HepG2 (cell line): ENCODE measurements around the gene ADM5. TPM values are rescaled to one million over a fixed set of nuclear protein-coding genes. Genes with fewer than 3 reads are reported as not detected.

Experiments
- BATF2 ChIP-seq: sonication (generic); formaldehyde crosslinking; IDR thresholded peaks from 2 replicates; pipeline ENCODE4 v1.8.0; 2022; ENCODE audit warnings: mild to moderate bottlenecking, missing genetic modification reagents, moderate library complexity
- ELF3 ChIP-seq: IDR thresholded peaks from 2 replicates; pipeline ENCODE4 v1.6.1; 2016; ENCODE audit warnings: missing genetic modification reagents, missing compliant biosample characterization
- FOXC1 ChIP-seq: sonication (generic); formaldehyde crosslinking; IDR thresholded peaks from 2 replicates; pipeline ENCODE4 v1.8.0; 2022; ENCODE audit warnings: mild to moderate bottlenecking, missing genetic modification reagents, borderline replicate concordance
- GATAD2A ChIP-seq: IDR thresholded peaks from 2 replicates; pipeline ENCODE4 v1.6.1; 2016
- HCFC1 ChIP-seq: fragments of 150-350 bp; IDR thresholded peaks from 2 replicates; pipeline ENCODE4 v1.6.1; 2014; ENCODE audit warnings: low read depth, low read length
- HIVEP1 ChIP-seq: sonication (generic); formaldehyde crosslinking; IDR thresholded peaks from 2 replicates; pipeline ENCODE4 v1.4.0; 2020; ENCODE audit warnings: mild to moderate bottlenecking, missing genetic modification reagents
- HOXA5 ChIP-seq: sonication (generic); formaldehyde crosslinking; IDR thresholded peaks from 2 replicates; pipeline ENCODE4 v1.4.0; 2020; ENCODE audit warnings: missing genetic modification reagents
- PHF8 ChIP-seq: sonication (generic); formaldehyde crosslinking; IDR thresholded peaks from 2 replicates; pipeline ENCODE4 v1.5.0; 2020; ENCODE audit warnings: missing genetic modification reagents
- RARA ChIP-seq: IDR thresholded peaks from 2 replicates; pipeline ENCODE4 v1.6.1; 2016; ENCODE audit warnings: missing genetic modification reagents, missing compliant biosample characterization
- SALL2 ChIP-seq: sonication (generic); formaldehyde crosslinking; IDR thresholded peaks from 2 replicates; pipeline ENCODE4 v1.8.1; 2023; ENCODE audit warnings: mild to moderate bottlenecking, missing genetic modification reagents, inconsistent platforms
- SMAD1 ChIP-seq: sonication (generic); formaldehyde crosslinking; IDR thresholded peaks from 2 replicates; pipeline ENCODE4 v1.4.0; 2020; ENCODE audit warnings: missing genetic modification reagents, low read depth, mild to moderate bottlenecking, borderline replicate concordance
- SNAPC4 ChIP-seq: sonication (generic); formaldehyde crosslinking; IDR thresholded peaks from 2 replicates; pipeline ENCODE4 v1.4.0; 2020; ENCODE audit warnings: mild to moderate bottlenecking, missing genetic modification reagents
- TGIF2 ChIP-seq: IDR thresholded peaks from 2 replicates; pipeline ENCODE4 v1.6.1; 2016; ENCODE audit warnings: control low read depth, missing compliant biosample characterization
- YEATS4 ChIP-seq: sonication (generic); formaldehyde crosslinking; IDR thresholded peaks from 2 replicates; pipeline ENCODE4 v1.4.0; 2020; ENCODE audit warnings: missing genetic modification reagents, borderline replicate concordance
- ZBTB2 ChIP-seq: sonication (generic); formaldehyde crosslinking; IDR thresholded peaks from 2 replicates; pipeline ENCODE4 v1.8.0; 2022; ENCODE audit warnings: low read depth, missing genetic modification reagents
- ZFP62 ChIP-seq: sonication (generic); formaldehyde crosslinking; IDR thresholded peaks from 2 replicates; pipeline ENCODE4 v1.4.0; 2020; ENCODE audit warnings: missing genetic modification reagents
- ZNF496 ChIP-seq: sonication (generic); formaldehyde crosslinking; IDR thresholded peaks from 2 replicates; pipeline ENCODE4 v1.8.1; 2023; ENCODE audit warnings: mild to moderate bottlenecking, moderate library complexity, missing genetic modification reagents; ENCODE audit not compliant: insufficient replicate concordance
- ZNF704 ChIP-seq: sonication (generic); formaldehyde crosslinking; IDR thresholded peaks from 2 replicates; pipeline ENCODE4 v1.8.1; 2023; ENCODE audit warnings: mild to moderate bottlenecking, inconsistent platforms, moderate library complexity, missing genetic modification reagents, borderline replicate concordance
- ZNF772 ChIP-seq: sonication (generic); formaldehyde crosslinking; IDR thresholded peaks from 2 replicates; pipeline ENCODE4 v1.5.0; 2020; ENCODE audit warnings: mild to moderate bottlenecking, missing genetic modification reagents
- polyA plus RNA-seq, 8 experiments: library from polyadenylated mRNA; depleted of rRNA in 3 of 8; stranded (reverse) in 7 of 8; unstranded in 1 of 8; fragments of >200 nt; fragmentation: Illumina TruSeq in 4 of 8; extraction: Trizol in 4 of 8; gene quantifications; 2 replicates each; pipeline versions ENCODE4 v1.2.1 to v1.2.3, GENCODE V29; 2011 to 2016; ENCODE audit warnings: low read depth in 4 of 8, missing spikeins in 1 of 8, mixed read lengths in 1 of 8; ENCODE audit not compliant: insufficient read depth in 1 of 8
- total RNA-seq, 5 experiments: library from RNA; depleted of rRNA; stranded (reverse); fragments of >200 nt; fragmentation: Illumina TruSeq; extraction: Trizol; gene quantifications; 2 replicates each; pipeline ENCODE4 v1.2.3, GENCODE V29; 2016; ENCODE audit warnings: low read depth in 1 of 5

Gene ADM5
- total and polyA plus RNA-seq, 2 of the 13 experiments (the other 11 are each of a cell fraction or from before 2014, with no cell fraction given), result 2.7 to 4.1 TPM

GRCh38 chr19:49640113-49640898 lies 49.1 kb upstream of the ADM5 start, which contains the start of gene RRAS (continued):
- TF ChIP-seq SNAPC4 (CRISPR knock-in tag), result peak; percentile 98
- TF ChIP-seq SALL2, result no peak
- no peak for TF ChIP-seq TGIF2 (CRISPR knock-in tag)
- TF ChIP-seq PHF8, result peak; percentile 55
- TF ChIP-seq FOXC1 (CRISPR knock-in tag), result no peak
- 0 out of 2 replicates have a peak, but pooled peaks have one; percentile 37 for TF ChIP-seq SMAD1 (CRISPR knock-in tag)
- peak; percentile 88 for TF ChIP-seq ZBTB2 (CRISPR knock-in tag)
- peak; percentile 86 for TF ChIP-seq ZNF772 (CRISPR knock-in tag)
- peak; percentile 79 for TF ChIP-seq ELF3 (CRISPR knock-in tag)
- peak; percentile 76 for TF ChIP-seq RARA (CRISPR knock-in tag)
- TF ChIP-seq HCFC1, result peak; percentile 48; the same call in 1 of the 2 replicates
- peak; percentile 88 for TF ChIP-seq GATAD2A (CRISPR knock-in tag)
- peak; percentile 61; the same call in 1 of the 2 replicates for TF ChIP-seq YEATS4
- peak; percentile 48; the same call in 1 of the 2 replicates for TF ChIP-seq HOXA5 (CRISPR knock-in tag)
- peak; percentile 79; the same call in 1 of the 2 replicates for TF ChIP-seq HIVEP1 (CRISPR knock-in tag)
- no peak for TF ChIP-seq ZNF496 (CRISPR knock-in tag)
- TF ChIP-seq ZFP62, result no peak
- TF ChIP-seq ZNF704, result no peak
- TF ChIP-seq BATF2, result no peak
